ENCODE results near the gene ZBTB21.

Gene ZBTB21

DNA sequence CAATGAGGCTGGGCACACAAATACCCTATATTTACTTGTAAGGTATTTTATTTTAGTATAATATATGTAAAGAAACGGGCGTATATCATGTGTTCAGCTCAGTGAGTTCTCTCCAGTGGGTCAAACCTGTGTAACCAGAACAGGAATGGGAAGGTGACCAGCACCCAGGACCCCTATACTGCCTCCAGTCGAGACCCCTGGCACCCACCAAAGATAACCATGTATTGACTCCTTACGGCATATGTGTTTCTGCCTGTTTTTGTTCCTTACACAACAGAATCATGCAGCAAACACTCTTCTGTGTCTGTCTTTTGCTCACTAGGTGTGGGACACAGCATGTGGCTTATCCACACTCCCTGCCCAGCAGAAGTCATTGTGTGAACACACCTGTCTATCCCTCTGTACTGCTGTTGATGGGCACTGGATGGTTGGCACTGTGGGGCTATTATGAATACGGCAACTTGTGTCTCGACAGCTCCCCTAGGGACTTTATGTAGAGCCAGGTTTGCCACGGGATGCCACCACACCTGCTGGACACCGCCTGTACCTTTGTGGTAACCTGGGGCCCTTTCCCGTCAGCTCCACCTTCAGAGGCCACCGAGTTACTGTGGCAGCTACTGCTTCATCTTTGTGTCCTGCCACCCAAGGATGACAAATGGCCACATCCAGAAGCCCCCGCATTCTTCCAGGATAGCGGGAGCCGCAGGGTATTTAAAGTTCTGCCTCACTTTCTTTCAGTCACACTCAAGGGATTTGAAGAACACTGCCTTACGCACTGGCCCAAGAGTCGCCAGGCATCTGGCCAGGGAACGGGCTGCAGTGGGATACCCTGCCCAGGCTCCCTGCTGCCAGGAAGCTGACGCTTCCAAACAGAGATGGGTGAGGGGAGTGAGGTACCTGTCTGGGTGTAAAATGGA is 32.9 kb downstream of the ZBTB21 start (continued):
- TF ChIP-seq, protein P1, sequence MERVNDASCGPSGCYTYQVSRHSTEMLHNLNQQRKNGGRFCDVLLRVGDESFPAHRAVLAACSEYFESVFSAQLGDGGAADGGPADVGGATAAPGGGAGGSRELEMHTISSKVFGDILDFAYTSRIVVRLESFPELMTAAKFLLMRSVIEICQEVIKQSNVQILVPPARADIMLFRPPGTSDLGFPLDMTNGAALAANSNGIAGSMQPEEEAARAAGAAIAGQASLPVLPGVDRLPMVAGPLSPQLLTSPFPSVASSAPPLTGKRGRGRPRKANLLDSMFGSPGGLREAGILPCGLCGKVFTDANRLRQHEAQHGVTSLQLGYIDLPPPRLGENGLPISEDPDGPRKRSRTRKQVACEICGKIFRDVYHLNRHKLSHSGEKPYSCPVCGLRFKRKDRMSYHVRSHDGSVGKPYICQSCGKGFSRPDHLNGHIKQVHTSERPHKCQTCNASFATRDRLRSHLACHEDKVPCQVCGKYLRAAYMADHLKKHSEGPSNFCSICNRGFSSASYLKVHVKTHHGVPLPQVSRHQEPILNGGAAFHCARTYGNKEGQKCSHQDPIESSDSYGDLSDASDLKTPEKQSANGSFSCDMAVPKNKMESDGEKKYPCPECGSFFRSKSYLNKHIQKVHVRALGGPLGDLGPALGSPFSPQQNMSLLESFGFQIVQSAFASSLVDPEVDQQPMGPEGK (CRISPR knock-in tag; IDR thresholded peaks at IDR 0.05; ENCODE audit: borderline replicate concordance) = no peak
- TF ChIP-seq TOX (CRISPR knock-in tag; IDR thresholded peaks at IDR 0.05; ENCODE audit: borderline replicate concordance) = no peak

DNA sequence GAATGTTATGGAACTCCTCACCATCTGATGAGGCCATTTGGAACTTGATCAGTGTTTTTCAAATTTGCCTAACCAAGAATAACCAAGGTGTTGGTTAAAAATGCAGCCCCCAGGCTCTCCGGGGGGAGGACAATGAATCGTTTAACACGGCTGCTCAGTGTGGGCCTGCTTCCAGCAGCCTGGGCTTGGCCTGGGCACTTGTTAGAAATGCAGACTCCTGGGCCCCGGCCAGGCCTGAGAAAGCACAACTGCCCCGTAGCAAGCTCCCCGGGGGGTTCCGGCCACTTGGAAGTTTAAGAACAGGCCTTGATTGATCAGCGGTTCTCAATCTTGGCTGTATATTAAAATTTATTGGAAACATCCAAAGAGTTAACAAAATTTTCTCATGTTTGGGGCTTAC is 33.5 kb downstream of the ZBTB21 start:
- no peak for ATAC-seq
- TF ChIP-seq RARB (CRISPR knock-in tag; IDR thresholded peaks at IDR 0.05) (no peak), ZNF8 (CRISPR knock-in tag; IDR thresholded peaks at IDR 0.05) (no peak), PPARA (CRISPR knock-in tag; IDR thresholded peaks at IDR 0.05; ENCODE audit: borderline replicate concordance) (no peak), ARNTL (CRISPR knock-in tag; IDR thresholded peaks at IDR 0.05; ENCODE audit: borderline replicate concordance, low read depth) (no peak), TCF4 (CRISPR knock-in tag; IDR thresholded peaks at IDR 0.05; ENCODE audit: borderline replicate concordance) (no peak), TOX (CRISPR knock-in tag; IDR thresholded peaks at IDR 0.05; ENCODE audit: borderline replicate concordance) (no peak), ZNF565 (CRISPR knock-in tag; conservative IDR thresholded peaks at IDR 0.05; ENCODE audit: low read depth) (no peak), OSR1 (CRISPR knock-in tag; IDR thresholded peaks at IDR 0.05) (no peak), SNAI2 (CRISPR knock-in tag; IDR thresholded peaks at IDR 0.05) (no peak), ZNF70 (CRISPR knock-in tag; IDR thresholded peaks at IDR 0.05) (no peak), CSDC2 (CRISPR knock-in tag; IDR thresholded peaks at IDR 0.05) (no peak), GLIS3 (CRISPR knock-in tag; IDR thresholded peaks at IDR 0.05) (no peak)
- TF ChIP-seq, protein P2, sequence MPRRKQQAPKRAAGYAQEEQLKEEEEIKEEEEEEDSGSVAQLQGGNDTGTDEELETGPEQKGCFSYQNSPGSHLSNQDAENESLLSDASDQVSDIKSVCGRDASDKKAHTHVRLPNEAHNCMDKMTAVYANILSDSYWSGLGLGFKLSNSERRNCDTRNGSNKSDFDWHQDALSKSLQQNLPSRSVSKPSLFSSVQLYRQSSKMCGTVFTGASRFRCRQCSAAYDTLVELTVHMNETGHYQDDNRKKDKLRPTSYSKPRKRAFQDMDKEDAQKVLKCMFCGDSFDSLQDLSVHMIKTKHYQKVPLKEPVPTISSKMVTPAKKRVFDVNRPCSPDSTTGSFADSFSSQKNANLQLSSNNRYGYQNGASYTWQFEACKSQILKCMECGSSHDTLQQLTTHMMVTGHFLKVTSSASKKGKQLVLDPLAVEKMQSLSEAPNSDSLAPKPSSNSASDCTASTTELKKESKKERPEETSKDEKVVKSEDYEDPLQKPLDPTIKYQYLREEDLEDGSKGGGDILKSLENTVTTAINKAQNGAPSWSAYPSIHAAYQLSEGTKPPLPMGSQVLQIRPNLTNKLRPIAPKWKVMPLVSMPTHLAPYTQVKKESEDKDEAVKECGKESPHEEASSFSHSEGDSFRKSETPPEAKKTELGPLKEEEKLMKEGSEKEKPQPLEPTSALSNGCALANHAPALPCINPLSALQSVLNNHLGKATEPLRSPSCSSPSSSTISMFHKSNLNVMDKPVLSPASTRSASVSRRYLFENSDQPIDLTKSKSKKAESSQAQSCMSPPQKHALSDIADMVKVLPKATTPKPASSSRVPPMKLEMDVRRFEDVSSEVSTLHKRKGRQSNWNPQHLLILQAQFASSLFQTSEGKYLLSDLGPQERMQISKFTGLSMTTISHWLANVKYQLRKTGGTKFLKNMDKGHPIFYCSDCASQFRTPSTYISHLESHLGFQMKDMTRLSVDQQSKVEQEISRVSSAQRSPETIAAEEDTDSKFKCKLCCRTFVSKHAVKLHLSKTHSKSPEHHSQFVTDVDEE (CRISPR knock-in tag; IDR thresholded peaks at IDR 0.05) = no peak
- TF ChIP-seq, protein P1 (CRISPR knock-in tag; IDR thresholded peaks at IDR 0.05; ENCODE audit: borderline replicate concordance) = no peak
- TF ChIP-seq, protein P3, sequence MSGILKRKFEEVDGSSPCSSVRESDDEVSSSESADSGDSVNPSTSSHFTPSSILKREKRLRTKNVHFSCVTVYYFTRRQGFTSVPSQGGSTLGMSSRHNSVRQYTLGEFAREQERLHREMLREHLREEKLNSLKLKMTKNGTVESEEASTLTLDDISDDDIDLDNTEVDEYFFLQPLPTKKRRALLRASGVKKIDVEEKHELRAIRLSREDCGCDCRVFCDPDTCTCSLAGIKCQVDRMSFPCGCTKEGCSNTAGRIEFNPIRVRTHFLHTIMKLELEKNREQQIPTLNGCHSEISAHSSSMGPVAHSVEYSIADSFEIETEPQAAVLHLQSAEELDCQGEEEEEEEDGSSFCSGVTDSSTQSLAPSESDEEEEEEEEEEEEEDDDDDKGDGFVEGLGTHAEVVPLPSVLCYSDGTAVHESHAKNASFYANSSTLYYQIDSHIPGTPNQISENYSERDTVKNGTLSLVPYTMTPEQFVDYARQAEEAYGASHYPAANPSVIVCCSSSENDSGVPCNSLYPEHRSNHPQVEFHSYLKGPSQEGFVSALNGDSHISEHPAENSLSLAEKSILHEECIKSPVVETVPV (CRISPR knock-in tag; IDR thresholded peaks at IDR 0.05) = no peak
- TF ChIP-seq, protein P4, sequence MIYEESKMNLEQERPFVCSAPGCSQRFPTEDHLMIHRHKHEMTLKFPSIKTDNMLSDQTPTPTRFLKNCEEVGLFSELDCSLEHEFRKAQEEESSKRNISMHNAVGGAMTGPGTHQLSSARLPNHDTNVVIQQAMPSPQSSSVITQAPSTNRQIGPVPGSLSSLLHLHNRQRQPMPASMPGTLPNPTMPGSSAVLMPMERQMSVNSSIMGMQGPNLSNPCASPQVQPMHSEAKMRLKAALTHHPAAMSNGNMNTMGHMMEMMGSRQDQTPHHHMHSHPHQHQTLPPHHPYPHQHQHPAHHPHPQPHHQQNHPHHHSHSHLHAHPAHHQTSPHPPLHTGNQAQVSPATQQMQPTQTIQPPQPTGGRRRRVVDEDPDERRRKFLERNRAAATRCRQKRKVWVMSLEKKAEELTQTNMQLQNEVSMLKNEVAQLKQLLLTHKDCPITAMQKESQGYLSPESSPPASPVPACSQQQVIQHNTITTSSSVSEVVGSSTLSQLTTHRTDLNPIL (CRISPR knock-in tag; IDR thresholded peaks at IDR 0.05; ENCODE audit: low read depth) = no peak

DNA sequence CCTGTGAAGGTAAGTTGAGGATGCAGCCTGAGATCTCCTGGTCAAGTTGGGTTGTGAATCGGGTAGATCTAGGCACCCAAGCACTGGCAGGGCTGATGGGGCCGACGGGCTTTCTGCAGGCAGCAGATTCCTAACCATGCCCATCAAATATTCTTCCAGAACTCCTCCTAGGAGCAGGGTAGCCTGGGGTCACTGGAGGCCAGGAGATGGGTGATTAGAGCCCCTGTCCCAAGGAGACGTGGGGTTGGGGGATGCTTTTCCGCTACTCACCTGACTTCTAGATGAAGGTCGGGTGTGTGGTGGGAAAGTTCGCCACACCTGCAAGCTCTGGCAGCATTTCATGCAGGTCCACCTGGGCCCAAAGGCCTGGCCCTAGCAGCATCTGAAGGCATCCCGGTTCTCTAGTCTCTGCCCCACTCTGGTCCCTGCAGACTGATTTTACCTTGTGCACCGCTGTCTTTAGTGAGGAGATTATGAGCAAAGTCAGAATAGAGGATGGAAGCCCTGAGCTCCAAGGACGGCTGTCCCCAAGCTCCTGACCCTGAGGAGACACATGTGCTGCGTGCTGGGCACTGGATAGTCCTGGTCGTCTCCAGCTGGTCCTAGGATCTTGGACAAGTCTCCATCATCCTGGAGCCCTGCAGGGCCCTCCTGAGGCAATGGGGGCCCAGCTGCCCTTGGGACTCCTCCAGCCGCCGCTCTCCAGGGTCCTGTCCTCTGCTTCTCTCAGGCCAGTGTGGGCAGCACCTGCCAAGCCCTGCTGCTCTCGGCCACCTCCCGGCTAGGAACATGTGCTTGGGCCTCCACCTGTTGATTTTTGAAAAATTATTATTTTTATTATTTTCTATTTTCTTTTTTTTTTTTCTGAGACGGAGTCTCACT is 34.5 kb downstream of the ZBTB21 start:
- ATAC-seq = no peak
- TF ChIP-seq ZFP30 (CRISPR knock-in tag; IDR thresholded peaks at IDR 0.05) (no peak), ZC3H10 (CRISPR knock-in tag; IDR thresholded peaks at IDR 0.05) (no peak), ZNF70 (CRISPR knock-in tag; IDR thresholded peaks at IDR 0.05) (no peak), PPARA (CRISPR knock-in tag; IDR thresholded peaks at IDR 0.05; ENCODE audit: borderline replicate concordance) (no peak), RARB (CRISPR knock-in tag; IDR thresholded peaks at IDR 0.05) (no peak), ISL1 (CRISPR knock-in tag; IDR thresholded peaks at IDR 0.05) (no peak), OSR1 (CRISPR knock-in tag; IDR thresholded peaks at IDR 0.05) (no peak), SNAI2 (CRISPR knock-in tag; IDR thresholded peaks at IDR 0.05) (no peak), ZNF8 (CRISPR knock-in tag; IDR thresholded peaks at IDR 0.05) (no peak), TCF4 (CRISPR knock-in tag; IDR thresholded peaks at IDR 0.05; ENCODE audit: borderline replicate concordance) (no peak), ZFP3 (CRISPR knock-in tag; IDR thresholded peaks at IDR 0.05) (no peak)
- TF ChIP-seq, protein P1 (CRISPR knock-in tag; IDR thresholded peaks at IDR 0.05; ENCODE audit: borderline replicate concordance) = no peak
- TF ChIP-seq, protein P3 (CRISPR knock-in tag; IDR thresholded peaks at IDR 0.05) = no peak
